Gastroesophageal sphincter (tissue), 4 donors: Measurements from ENCODE around the gene WDR44. TPM values are rescaled to one million over a fixed set of nuclear protein-coding genes. Genes with fewer than 3 reads are reported as not detected.

Experiments used
- ATAC-seq: fragments of 150-250 bp; one replicate; pipeline ENCODE4 v1.9.1; 2016; ENCODE audit warnings: mild to moderate bottlenecking, moderate library complexity
- H3K27ac ChIP-seq, 4 donors: fragments of 200-600 bp; sonication (generic) in 3 of 4; 1 replicate in 3 of 4; 2 replicates in 1 of 4; pipeline ENCODE4 v1.5.1; 2016 to 2019
- H3K27me3 ChIP-seq: fragments of 200-600 bp; sonication (generic); one replicate; pipeline ENCODE4 v1.5.1; 2019
- H3K36me3 ChIP-seq, 2 donors: fragments of 200-600 bp; sonication (generic); one replicate each; pipeline ENCODE4 v1.5.1; 2019; ENCODE audit warnings: control low read depth in 1 of 2
- H3K4me1 ChIP-seq, 3 donors: fragments of 200-600 bp; sonication (generic); 1 replicate in 2 of 3; 2 replicates in 1 of 3; pipeline ENCODE4 v1.5.1; 2016 to 2019; ENCODE audit warnings: control low read depth in 2 of 3
- H3K4me3 ChIP-seq, 2 donors: fragments of 200-600 bp; sonication (generic); one replicate each; pipeline ENCODE4 v1.5.1; 2019; ENCODE audit warnings: mild to moderate bottlenecking in 1 of 2, moderate library complexity in 1 of 2
- H3K9me3 ChIP-seq, 3 donors: fragments of 200-600 bp; sonication (generic); one replicate each; pipeline ENCODE4 v1.5.1; 2017 to 2019; ENCODE audit warnings: control low read depth in 2 of 3
- CTCF ChIP-seq, 4 experiments: fragments of 200-600 bp in 2 of 4; fragments of 450-650 bp in 2 of 4; sonication (generic) in 1 of 4; IDR thresholded peaks; one replicate each; pipeline ENCODE4 v1.5.1; 2017 to 2019; ENCODE audit warnings: antibody characterized with exemption in 4 of 4, mild to moderate bottlenecking in 2 of 4, moderate library complexity in 2 of 4
- EP300 ChIP-seq: sonication (generic); formaldehyde crosslinking; IDR thresholded peaks from one replicate; pipeline ENCODE4 v1.6.1; 2017; ENCODE audit warnings: antibody characterized with exemption, mild to moderate bottlenecking
- POLR2A ChIP-seq, 2 donors: fragments of 450-650 bp; IDR thresholded peaks; one replicate each; pipeline ENCODE4 v1.6.1; 2017; ENCODE audit warnings: antibody characterized with exemption in 2 of 2, mild to moderate bottlenecking in 2 of 2, moderate library complexity in 1 of 2
- POLR2AphosphoS5 ChIP-seq: sonication (generic); formaldehyde crosslinking; IDR thresholded peaks from one replicate; pipeline ENCODE4 v1.6.1; 2017; ENCODE audit warnings: antibody characterized with exemption
- WGBS, 2 donors: methylation state at CpG; one replicate each; pipeline ENCODE4 v1.1.5; 2018; ENCODE audit warnings: low coverage in 1 of 2; 5-methylcytosine and 5-hydroxymethylcytosine counted together
- total RNA-seq, 4 donors: library from RNA; depleted of rRNA; stranded (reverse); fragments of >200 nt; gene quantifications; one replicate each; pipeline ENCODE4 v1.1.0, GENCODE V29; 2016

WDR44 gene
- total RNA-seq, 4 donors from 2014 or later: 26.4 to 35.3 (median 33.3) TPM

GRCh38 chrX:118346258-118347094 lies 570 bp downstream of the WDR44 start:
- TF ChIP-seq POLR2AphosphoS5 (no peak), POLR2A (IDR thresholded peaks at IDR 0.05) (no peak), CTCF (IDR thresholded peaks at IDR 0.05) (peak in 1 of 4 experiments; percentile 30), EP300 (no peak)
- no peaks in the 10 kb centered on the region for H3K9me3 ChIP-seq
- no peaks in the 10 kb centered on the region for H3K27me3 ChIP-seq
- peak overlapping the region; percentile 86 to 94 (median 90) for H3K27ac ChIP-seq
- 28% methylated on average over 9 of the region's 51 CpGs; no CpG with 5 or more reads in 1 of the 2 donors for WGBS, 2 donors
- H3K4me1 ChIP-seq: peaks cover 0 to 45% (median 0%) of the 10 kb centered on the region in 3 donors
- peak; percentile 21 for ATAC-seq
- H3K36me3 ChIP-seq: no peaks in the 10 kb centered on the region
- H3K4me3 ChIP-seq: peak overlapping the region; percentile 72 to 98

DNA sequence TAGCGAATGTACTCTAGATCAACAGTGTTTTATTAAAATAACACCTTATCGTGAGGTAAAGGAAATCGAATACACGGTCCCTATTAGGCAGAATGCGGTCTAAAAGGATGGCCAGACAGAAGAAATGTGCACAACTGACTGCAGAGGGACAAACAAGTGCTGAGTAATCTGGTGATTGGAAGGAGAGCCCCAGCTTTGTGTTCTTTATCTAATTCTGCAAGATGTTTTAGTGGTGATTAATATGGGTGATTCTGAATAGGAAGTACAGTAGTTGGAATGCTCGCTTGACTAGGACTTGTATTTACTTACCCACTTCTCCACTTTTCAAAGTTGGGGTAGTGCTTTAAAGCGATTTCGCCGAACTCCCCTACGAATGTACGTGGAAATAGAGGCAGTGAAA lies 1.2 kb downstream of the WDR44 start:
- Histone ChIP-seq H3K27me3 (no peaks in the 10 kb centered on the region), H3K36me3 (no peaks in the 10 kb centered on the region), H3K9me3 (no peaks in the 10 kb centered on the region), H3K27ac (peak overlapping the region; percentile 86 to 94 (median 90)), H3K4me1 (peaks cover 0 to 46% (median 0%) of the 10 kb centered on the region in 3 donors), H3K4me3 (peak overlapping the region; percentile 72 to 98)
- TF ChIP-seq POLR2A (IDR thresholded peaks at IDR 0.05) (no peak), CTCF (IDR thresholded peaks at IDR 0.05) (no peak)
- WGBS, 2 donors: 21% methylated on average over 11 of the region's 11 CpGs; no CpG with 5 or more reads in 1 of the 2 donors
- ATAC-seq: no peak

DNA sequence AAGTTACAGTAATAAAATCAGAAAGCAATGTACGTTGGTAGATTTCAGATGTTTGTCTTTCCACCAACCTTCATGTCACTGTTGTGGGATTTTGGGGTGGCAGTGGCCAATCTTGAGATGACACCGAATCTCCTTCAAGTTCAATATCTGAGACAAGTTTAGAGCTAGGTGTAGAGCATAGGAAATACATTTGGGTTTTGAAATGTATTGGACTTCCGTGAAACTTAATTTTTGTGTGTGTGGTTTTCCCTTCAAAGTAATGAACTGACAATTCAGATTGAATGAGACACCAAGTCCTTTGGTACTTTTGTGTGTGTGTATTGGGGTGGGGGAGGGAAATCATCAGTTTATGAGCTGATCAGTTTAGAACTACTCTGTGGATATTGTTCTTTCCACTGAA lies 1.8 kb downstream of the WDR44 start:
- peak overlapping the region in 3 of 4 donors; percentile 87 to 94 (median 92) for H3K27ac ChIP-seq
- H3K4me3 ChIP-seq: peak overlapping the region; percentile 72 to 98
- H3K36me3 ChIP-seq: no peaks in the 10 kb centered on the region
- H3K4me1 ChIP-seq: peaks cover 0 to 48% (median 0%) of the 10 kb centered on the region in 3 donors
- TF ChIP-seq POLR2AphosphoS5 (no peak), POLR2A (IDR thresholded peaks at IDR 0.05) (no peak), CTCF (IDR thresholded peaks at IDR 0.05) (no peak), EP300 (no peak)
- ATAC-seq: no peak
- 14 to 17% methylated on average over 2 to 3 of the region's 3 CpGs for WGBS, 2 donors
- no peaks in the 10 kb centered on the region for H3K27me3 ChIP-seq
- no peaks in the 10 kb centered on the region for H3K9me3 ChIP-seq

DNA sequence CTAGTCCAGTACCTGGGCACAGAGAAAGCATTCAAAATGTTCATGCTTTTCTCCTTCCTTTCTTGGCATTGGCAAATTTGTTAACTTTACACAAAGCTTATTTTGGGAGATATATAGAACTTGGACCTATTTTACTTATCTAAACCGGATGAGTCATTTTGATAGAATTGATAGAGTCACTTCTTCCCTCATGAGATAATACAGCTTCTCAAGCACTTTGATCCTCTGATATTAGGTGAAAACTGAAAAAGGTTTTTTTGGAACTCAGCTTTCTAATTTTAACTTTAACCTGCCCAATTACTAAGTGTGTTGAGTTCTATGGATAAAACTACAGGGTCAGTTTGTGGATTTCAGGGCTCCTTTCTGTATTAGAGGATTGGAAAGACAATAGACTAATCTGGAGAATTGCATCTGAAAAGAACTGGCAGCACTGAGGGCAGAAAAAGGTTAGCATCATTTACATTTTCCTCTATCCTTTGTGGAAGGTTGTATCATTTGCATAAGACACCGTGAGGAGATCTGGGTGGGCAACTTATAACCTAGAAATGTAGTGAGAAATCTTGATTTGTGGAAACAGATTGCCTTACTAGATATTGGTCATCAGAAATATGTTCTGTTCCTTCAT lies 2.4 kb downstream of the WDR44 start:
- Histone ChIP-seq H3K27ac (no peak overlapping the region), H3K4me1 (peaks cover 0 to 53% (median 0%) of the 10 kb centered on the region in 3 donors), H3K9me3 (no peaks in the 10 kb centered on the region), H3K36me3 (no peaks in the 10 kb centered on the region), H3K27me3 (no peaks in the 10 kb centered on the region), H3K4me3 (peak overlapping the region in 1 of 2 donors; percentile 72)
- no peak for ATAC-seq
- TF ChIP-seq CTCF (IDR thresholded peaks at IDR 0.05): no peak
- TF ChIP-seq POLR2AphosphoS5: no peak
- TF ChIP-seq POLR2A (IDR thresholded peaks at IDR 0.05): no peak
- TF ChIP-seq EP300: no peak
- 30 to 38% methylated on average over 2 of the region's 2 CpGs for WGBS, 2 donors
